MCF 10A (cell line): ENCODE results near the gene CALML3. TPM values are rescaled to one million over a fixed set of nuclear protein-coding genes. Genes with fewer than 3 reads are reported as not detected.

Source experiments
- BruUV-seq: library from RNA; stranded (reverse); fragments of 400-500 nt; replicated peaks from 2 replicates; lab custom pipeline; 2021; lab: Mats Ljungman, UMichigan
- CTCF ChIA-PET: fragments of 300-600 bp; sonication (Branson Sonifier 250); formaldehyde crosslinking; extraction: SDS; loops from one replicate; lab custom pipeline; 2021; ENCODE audit warnings: antibody characterized with exemption, inconsistent platforms; lab: Yijun Ruan, JAX
- POLR2A ChIA-PET: fragments of 300-600, 350-650 bp; sonication (Branson Sonifier 250); formaldehyde crosslinking; extraction: SDS; loops from one replicate; lab custom pipeline; 2020; ENCODE audit warnings: antibody characterized with exemption, inconsistent platforms; lab: Yijun Ruan, JAX
- DNase-seq: peaks from one replicate; pipeline ENCODE4 v3.0.0-alpha.2; 2018; ENCODE audit not compliant: unreplicated experiment
- H3K27ac Mint-ChIP-seq: one replicate; pipeline ENCODE4 v1.8.0; 2022; ENCODE audit warnings: mild to moderate bottlenecking, low read depth, mixed read lengths; ENCODE audit not compliant: unreplicated experiment
- H3K27me3 Mint-ChIP-seq: one replicate; pipeline ENCODE4 v1.8.0; 2022; ENCODE audit warnings: mixed read lengths; ENCODE audit not compliant: insufficient read depth, unreplicated experiment
- H3K36me3 Mint-ChIP-seq: one replicate; pipeline ENCODE4 v1.8.0; 2022; ENCODE audit warnings: mild to moderate bottlenecking, moderate library complexity, mixed read lengths; ENCODE audit not compliant: insufficient read depth, unreplicated experiment
- H3K4me1 Mint-ChIP-seq: one replicate; pipeline ENCODE4 v1.8.0; 2022; ENCODE audit warnings: mixed read lengths; ENCODE audit not compliant: insufficient read depth, unreplicated experiment
- H3K4me3 Mint-ChIP-seq: one replicate; pipeline ENCODE4 v1.8.0; 2022; ENCODE audit warnings: mild to moderate bottlenecking, moderate library complexity, mixed read lengths; ENCODE audit not compliant: unreplicated experiment
- H3K9me3 Mint-ChIP-seq: one replicate; pipeline ENCODE4 v1.8.0; 2022; ENCODE audit warnings: mixed read lengths; ENCODE audit not compliant: unreplicated experiment
- CTCF ChIP-seq: fragments of 200-600 bp; IDR thresholded peaks from one replicate; pipeline ENCODE4 v1.8.0; 2022; ENCODE audit warnings: antibody characterized with exemption, mild to moderate bottlenecking; ENCODE audit not compliant: unreplicated experiment
- intact Hi-C: fragments of 100-400 bp; cut with micrococcal nuclease; formaldehyde crosslinking; loops from 2 replicates; pipeline ENCODE4 v1.14.1; 2022
- total RNA-seq: library from RNA; stranded (reverse); gene quantifications from 2 replicates; pipeline ENCODE4 v1.2.3, GENCODE V29; 2022

Gene CALML3
- total RNA-seq, 1 experiment from 2014 or later: 0.75 TPM

DNA sequence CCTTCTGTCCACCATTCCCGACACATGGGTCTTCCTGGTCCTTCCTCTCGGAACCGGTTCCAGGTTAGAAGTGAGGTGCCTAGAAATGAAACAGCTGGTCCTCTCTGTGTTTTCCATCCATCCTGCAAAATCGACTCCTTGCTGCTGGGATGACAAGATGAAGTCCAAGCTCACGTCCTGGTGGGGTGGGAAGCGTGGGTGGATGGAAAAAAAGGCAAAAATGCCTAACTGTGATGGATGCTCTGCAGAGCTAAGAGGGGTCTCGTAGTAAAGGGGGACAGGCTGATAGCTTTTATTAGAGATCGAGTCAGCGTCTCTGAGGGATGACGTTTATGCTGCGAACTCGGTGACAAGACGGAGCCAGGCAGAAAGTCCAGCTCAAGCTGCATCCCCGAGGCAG is 39.5 kb upstream of the CALML3 start:
- H3K4me1 Mint-ChIP-seq: peaks cover 14% of the 10 kb centered on the region
- no peak overlapping the region for H3K4me3 Mint-ChIP-seq
- ChIA-PET POLR2A (interaction anchor here (0.7 to 2.7 kb wide), 5 partner anchors 11 to 100 kb away, joined by 4 to 17 read pairs (median 8); no protein-coding TSS in a partner anchor), CTCF (no interaction called here)
- DNase-seq: no peak
- no peak for TF ChIP-seq CTCF
- H3K9me3 Mint-ChIP-seq: no peaks in the 10 kb centered on the region
- peaks cover 9% of the 10 kb centered on the region for H3K36me3 Mint-ChIP-seq
- no TSS peak for BruUV-seq
- H3K27me3 Mint-ChIP-seq: no peaks in the 10 kb centered on the region
- H3K27ac Mint-ChIP-seq: no peak overlapping the region
- intact Hi-C loops: no loop called here

DNA sequence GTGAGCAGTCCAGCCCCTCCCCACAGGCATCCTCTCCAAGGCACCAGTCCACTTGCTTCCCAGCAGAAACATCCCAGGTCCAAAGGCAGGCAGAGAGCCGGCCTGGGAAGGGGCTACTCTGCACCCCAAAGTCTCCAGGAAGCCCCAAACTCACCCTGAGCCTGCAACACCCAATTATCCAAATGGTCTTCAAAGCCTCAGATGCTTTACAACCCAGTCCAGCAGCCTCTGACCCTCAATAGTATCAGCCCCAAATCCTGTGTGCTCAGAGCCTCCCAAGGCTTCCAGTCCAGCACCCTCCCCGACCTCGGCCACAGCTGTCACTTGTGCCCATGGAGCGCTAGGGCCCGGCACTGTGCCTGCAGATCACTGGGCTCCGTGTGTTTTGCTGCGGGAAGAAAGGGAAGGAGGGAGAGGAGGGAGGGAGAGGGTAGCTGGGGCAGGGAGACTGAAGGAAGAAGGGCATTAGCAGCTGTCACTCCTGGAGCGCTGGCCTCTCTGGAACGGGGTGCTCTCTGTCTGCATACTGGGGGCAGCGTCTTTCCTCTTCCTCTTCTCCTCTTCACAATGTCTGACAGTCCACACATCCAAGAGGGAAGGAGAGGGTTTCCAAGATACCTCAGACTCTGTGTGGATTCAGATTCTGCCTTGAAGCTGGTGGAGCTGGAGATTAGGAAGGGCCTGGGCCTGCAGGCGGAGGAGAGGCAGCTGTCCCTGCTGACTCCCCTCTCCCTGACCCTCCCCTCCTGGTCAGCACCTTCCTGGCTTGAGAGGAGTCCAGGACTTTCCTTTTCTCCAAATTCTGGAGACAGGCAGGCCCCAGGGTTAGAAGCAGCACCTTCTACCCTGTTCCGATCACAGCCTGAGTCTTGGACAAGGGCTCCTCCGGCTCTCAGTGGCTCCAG is 38.6 kb upstream of the CALML3 start:
- BruUV-seq: no TSS peak
- DNase-seq: no peak
- Mint-ChIP-seq H3K4me1 (peaks cover 14% of the 10 kb centered on the region), H3K27ac (no peak overlapping the region), H3K9me3 (no peaks in the 10 kb centered on the region), H3K27me3 (no peaks in the 10 kb centered on the region), H3K4me3 (no peak overlapping the region), H3K36me3 (peaks cover 9% of the 10 kb centered on the region)
- intact Hi-C loops: no loop called here
- no peak for TF ChIP-seq CTCF
- ChIA-PET POLR2A (interaction anchor here (0.6 to 2.7 kb wide), 3 partner anchors 19 to 99 kb away, joined by 3 to 17 read pairs (median 8); no protein-coding TSS in a partner anchor), CTCF (interaction anchor here (0.6 to 0.7 kb wide), 2 partner anchors 31 to 63 kb away, joined by 4 to 5 read pairs; no protein-coding TSS in a partner anchor)

DNA sequence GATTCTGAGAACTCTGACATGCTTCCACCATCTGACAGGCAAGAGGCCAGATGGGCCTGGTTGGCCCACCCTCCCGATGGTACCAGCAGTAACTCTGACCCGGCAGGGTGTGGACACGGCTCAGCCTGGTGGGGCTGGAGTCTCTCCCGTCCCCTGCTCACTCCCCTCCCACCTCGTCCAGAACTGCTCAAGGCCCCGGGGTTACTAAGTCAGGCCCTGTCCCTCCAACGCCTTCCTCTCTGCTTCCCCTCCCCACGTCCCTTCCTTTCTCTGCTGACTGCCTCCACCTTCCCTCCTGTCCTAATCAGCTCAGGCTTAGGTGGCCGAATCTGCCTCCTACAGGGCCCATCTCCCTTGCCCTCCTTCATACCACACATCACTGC is 37.9 kb upstream of the CALML3 start:
- no peaks in the 10 kb centered on the region for H3K27me3 Mint-ChIP-seq
- ChIA-PET CTCF (interaction anchor here (0.7 kb wide), 1 partner anchor 32 kb away, joined by 4 read pairs; no protein-coding TSS in a partner anchor), POLR2A (interaction anchor here (0.6 kb wide), 1 partner anchor 39 kb away, joined by 3 read pairs; no protein-coding TSS in a partner anchor)
- no peak for DNase-seq
- BruUV-seq: no TSS peak
- H3K4me1 Mint-ChIP-seq: peaks cover 14% of the 10 kb centered on the region
- no peaks in the 10 kb centered on the region for H3K9me3 Mint-ChIP-seq
- no peak overlapping the region for H3K4me3 Mint-ChIP-seq
- no peak for TF ChIP-seq CTCF
- H3K36me3 Mint-ChIP-seq: peaks cover 9% of the 10 kb centered on the region
- H3K27ac Mint-ChIP-seq: no peak overlapping the region
- intact Hi-C loops: no loop called here
